Activated gamma-delta T cell (primary cell): Measurements from ENCODE around the gene KCNAB1.

Source experiments
- DNase-seq: peaks from one replicate; lab custom pipeline; 2025; lab: John Stamatoyannopoulos, UW

KCNAB1 gene

DNA sequence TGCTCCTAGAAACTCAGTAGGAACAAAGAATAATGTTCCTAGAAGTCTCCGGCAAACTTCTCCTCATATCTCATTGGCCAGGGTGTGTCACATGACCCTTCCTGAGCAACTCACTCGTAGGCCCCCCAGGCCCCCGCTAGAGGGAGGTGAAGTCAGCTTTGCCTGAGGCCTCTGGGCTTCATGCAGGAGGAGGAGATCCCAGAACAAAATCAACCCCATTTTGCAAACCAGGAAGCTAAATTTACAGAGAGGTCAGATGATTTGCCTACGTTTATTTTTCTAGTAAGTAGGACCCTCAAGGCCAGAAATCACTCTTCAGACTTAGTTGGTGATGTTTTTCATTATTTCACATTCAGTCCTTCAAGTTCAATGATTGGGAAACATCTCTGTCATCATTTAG is 335.5 kb downstream of the KCNAB1 start:
- no peak for DNase-seq

DNA sequence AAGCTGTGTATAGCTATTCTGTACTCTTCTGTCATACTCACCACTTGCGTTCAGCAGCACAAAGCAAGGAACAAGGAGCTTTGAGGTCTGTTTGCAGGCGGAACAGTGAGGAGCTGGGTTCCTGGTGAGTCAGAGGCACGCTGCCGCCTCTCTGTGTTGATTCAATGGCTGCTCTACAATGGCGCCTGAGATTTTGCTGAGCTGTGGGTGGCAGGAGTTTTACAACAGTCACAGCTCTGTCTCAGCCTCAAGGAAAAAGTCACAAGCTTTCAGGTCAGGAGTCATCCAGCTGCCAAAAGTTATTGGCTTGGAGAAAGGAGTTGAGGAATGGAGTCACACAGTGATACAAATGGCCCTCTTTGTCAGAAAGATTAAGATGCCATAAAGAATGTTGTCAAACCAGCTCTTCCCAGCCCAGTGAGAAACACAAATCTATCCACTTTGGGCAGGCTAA is 336.4 kb downstream of the KCNAB1 start:
- DNase-seq: no peak

DNA sequence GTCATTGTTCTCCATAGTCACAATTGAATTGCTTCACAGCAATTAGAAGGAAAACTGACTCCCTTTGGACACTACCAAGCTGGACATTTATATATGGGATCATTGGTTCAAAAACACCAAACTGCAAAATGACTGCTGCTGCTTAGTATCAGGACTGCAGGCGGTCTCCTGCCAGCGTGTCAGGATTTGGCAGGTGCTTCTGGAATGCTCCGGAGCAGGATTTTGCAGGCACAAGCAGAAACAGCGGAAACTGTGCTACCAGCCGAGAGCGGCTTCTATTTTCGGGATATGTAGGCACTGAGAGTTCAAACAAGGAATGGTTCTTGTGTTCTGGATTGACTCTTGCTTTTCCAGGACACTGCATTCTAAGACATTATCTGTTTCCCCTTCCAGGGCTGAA is 339.1 kb downstream of the KCNAB1 start:
- no peak for DNase-seq

DNA sequence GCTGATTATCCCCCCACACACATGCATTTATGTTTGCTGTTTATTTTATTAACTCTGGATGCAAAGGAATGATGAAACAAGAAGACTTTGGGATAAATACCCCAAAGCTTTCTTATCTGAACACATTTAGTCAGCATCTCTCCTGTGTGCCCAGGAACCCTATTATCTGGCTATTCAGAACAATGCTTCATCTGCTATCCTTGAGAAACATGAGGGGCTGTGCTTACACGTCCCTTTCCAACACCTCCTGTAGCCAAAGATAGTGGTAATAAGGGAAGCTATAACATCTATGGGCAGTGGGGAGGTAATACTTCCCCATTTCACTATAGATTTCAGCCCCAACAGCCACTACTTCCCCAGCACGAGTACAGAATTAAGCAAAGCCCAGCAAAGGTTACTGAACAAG is 339.8 kb downstream of the KCNAB1 start:
- no peak for DNase-seq

DNA sequence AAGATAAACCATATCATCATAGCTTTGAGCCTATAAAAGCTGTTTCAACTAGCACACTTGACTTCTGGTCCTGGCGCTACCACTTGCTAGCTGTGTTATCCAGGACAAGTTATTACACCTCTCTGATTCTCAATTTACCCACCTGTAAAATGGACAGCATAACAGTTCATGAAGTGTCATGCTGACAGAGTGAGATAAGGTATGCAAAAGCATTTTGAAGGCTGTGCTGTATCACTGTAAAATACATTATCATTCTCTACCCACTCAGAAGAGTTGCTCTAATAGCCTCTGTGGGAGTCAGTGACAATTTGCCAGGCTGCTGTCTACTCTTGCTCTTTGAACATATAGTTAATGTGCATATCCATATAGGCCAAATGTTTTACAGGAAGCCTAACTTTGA is 341.5 kb downstream of the KCNAB1 start:
- DNase-seq: no peak

DNA sequence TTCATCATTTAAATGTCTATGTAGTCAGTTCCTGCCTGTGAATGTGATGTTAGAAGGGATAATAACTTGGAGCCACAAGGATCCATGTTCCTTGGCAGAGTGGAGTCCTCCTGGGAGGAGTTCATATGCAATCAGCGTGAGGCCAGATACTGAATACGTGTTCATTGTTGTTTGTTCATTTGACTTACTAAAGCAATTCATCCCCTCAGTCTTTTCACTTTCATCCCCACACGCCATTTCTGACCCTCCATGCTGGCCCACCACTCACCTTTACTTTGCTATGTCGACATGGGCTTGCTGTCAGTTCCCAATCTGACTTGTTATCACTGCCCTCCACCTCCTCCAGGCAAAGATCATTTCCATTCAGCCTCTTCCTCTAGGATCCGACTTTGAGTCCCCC is 342.7 kb downstream of the KCNAB1 start:
- DNase-seq: no peak

DNA sequence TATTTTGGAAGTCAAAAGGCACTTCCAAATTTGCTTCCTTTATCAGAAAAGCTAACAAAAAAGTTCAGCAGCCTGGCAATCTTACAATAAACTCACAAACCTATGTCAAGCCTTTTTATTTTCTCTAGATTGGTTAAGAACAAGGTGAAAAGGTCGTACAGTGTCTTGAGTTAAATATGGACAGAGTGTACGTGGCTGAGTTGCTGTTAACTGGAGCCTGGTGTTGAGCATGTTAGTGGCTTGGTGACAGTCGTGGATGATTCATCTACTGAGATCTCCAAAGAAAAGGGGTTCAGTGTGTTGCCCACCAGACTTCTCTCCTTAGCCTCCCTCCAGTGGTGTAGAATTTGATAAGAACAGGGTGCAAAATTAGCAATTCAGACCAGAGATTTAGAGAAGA is 344.8 kb downstream of the KCNAB1 start:
- DNase-seq: no peak

DNA sequence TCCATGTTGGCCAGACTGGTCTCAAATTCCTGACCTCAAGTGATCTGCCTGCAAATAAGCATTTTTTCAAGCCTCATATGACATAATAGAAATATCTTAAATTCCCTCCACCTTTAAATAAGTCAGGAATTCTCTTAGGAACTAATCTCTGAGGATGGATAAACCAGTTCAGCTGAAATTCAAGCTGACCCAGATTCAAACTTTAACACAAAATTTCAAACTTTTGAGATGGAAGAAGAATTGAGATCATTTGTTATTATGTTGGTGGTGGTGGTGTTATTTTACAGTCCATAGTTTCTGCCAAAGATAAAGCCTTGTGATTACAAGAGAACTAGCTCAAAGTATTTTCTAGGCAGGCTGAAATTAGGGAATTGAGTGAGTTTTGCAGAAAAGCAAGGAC is 349.1 kb downstream of the KCNAB1 start:
- DNase-seq: no peak

DNA sequence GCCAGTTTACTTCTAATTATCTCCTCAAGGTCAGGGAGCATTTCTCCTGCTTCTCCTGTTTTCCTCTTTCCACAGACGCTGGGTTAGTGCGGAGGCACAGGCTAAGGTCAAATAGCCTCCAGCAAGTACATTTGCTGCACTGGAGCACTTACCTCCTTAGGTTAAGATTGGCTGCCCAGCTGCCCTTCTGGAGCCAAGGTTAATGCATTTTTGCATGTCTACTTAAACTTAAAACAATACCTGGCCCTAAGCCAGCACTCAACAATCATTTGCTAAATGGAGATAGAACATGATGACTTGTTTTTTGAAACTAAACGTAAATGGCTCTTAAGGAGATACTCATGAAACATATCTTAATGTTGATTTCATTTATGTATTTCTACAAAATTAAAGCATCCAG is 351.1 kb downstream of the KCNAB1 start:
- no peak for DNase-seq

DNA sequence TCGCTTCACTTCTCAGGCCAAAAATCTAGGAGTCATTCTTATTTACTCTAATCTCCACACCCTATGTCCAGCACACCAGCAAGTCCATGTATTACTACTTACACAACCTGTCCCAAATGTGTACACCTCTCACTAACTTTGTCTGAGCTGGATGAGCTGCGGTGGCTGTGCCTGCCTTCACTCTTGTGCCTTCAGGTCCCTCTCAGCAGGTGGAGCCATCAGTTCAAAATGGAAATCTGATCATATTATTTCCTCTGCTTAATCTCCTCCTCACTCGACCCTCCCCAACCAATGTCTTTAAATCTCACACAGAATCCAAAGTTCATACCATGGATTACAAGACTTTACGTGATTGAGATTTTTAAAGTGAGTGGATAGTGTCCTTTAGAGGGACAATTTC is 351.8 kb downstream of the KCNAB1 start:
- DNase-seq: no peak

DNA sequence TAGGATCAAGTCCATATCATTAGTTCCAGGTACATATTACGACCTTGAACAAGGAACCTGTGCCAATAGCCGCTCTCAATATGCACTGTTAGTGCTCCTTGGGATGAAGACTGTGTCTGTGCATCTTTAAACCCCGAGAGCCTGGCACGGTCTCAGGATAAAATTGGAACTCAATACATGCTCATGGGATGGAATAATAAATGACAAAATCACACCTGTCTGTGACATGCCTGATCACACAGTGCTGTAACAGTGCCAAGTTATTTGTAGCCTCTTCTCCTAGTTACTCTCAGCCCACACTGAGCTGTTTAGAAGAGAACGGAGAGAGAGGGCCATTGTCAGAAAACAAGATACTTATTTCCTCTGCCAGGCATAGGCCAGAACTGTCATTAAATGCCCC is 352.3 kb downstream of the KCNAB1 start:
- no peak for DNase-seq

DNA sequence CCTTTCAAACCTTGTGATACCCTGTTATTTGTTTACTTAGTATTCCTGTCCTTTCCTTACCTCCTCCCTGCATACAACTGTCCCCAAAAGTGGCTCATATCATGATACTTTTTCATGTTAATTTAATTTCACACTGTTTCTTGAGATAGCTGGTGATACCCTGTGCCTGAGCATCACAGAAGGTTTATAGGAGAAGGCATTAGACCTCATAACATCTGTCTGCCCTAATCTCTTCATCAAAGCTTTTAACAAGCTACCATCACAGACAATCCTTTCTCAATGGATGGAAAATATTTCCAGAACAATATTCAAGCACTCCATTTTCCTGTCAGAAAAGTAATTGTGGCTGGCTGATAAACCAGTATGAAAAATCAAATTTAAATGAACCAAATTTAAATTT is 353.0 kb downstream of the KCNAB1 start:
- DNase-seq: no peak

DNA sequence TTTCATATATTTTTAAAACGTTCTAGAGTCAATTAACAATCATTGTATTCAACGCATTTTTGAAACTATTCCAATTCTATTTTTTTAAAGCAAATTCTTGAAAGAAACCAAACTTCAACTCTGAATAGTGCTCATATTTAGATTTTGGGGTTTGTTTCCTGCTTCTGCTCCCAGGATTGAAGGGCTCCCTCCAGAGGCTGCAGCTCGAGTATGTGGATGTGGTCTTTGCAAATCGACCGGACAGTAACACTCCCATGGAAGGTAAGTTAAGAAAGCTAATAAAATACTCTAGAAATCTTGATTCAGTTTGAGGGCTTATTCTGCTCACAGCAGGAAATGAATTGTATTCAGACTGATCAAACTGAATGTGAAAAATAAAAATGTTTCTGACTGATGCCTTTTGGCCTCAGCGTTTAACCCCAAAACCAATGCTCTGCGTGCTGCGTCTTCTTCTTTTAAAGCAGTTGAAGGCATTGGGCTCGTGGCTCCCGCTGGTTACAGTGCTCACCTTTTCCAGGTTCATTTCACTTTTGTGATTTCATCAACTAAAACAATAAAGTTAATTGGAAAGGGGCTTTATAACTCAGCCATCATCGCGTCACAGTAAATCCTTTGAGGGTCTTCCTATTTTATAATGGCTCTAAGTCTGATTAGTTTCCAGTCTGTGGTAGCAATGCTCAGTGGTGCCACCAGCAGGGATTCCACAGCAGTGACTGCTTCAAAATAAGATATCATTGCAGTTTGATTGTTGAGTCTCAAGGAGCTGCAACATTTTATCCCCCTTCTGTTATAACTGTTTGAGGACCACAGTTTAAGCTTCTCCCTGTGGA is 354.4 kb downstream of the KCNAB1 start:
- no peak for DNase-seq

DNA sequence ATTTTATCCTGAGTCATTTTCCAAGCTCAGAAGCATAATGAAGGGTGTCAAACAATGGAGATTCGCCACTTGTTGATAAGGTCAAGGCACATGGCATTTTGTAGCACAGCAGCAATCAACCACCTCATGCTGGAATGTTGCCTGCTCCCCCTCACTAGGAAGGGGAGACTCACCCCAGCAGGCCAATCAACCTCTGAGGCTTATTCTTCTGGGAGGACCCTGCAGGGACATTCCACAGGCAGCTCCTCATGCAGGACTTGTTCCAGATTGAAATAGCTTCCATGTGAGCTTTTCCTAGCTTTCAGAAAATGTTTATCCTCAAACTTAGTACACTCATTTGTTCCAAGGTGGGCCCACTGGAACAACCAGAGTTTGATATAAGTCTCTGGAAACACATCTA is 356.9 kb downstream of the KCNAB1 start:
- DNase-seq: no peak

DNA sequence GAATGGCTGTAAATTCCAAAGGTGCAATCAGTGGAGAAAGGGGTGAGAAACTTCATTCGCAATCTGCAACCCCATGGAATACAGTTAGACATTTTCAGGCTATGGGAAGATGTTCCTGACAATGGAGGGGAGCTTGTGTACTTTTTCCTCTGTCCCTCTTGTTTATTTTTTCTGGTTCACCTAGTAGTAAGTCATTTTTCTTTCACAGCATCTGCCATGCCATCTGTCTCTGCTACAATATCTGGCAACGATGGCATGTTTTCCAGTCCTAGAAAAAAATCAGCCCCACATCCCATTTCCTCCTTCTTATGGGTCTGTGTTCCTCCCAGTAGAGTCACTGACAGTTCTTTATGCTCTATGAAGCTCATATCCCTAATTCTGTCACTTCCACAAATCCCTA is 358.5 kb downstream of the KCNAB1 start:
- no peak for DNase-seq

DNA sequence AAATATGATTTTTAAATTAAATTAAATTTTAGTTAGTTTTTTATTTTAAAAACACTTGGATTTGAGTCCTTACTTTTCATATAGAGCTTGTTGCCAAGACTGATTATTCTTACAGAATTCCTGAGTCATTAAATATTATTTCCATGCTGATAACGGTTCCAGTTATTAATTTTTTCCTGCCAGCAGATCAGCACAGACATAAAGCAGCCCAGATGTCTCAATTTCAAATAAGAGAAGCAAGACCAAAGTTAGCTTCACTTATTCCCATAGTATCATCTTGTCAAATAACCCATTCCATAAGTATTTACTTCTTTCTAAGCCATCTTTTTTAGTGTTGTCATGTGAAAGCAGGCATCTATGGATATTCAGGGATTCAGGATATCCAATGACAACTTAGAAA is 359.2 kb downstream of the KCNAB1 start:
- no peak for DNase-seq

DNA sequence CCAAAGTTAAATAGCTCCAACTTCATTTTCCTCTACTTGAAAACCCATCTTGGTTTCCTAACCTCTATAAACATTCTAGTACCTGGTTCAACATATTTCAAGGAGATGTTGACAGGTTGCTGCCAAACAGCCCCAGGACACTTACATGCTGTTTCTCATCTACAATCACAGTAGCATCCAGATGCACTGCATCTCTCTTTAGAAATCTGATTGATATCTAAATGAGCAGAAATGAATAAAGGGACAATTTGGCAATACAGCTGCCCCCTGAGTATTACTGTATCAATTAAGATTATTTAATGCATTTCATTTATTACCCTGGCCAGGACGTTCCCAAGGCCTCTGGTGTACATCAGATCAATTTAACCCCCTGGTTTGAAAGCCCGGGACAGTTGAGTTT is 360.6 kb downstream of the KCNAB1 start:
- no peak for DNase-seq

DNA sequence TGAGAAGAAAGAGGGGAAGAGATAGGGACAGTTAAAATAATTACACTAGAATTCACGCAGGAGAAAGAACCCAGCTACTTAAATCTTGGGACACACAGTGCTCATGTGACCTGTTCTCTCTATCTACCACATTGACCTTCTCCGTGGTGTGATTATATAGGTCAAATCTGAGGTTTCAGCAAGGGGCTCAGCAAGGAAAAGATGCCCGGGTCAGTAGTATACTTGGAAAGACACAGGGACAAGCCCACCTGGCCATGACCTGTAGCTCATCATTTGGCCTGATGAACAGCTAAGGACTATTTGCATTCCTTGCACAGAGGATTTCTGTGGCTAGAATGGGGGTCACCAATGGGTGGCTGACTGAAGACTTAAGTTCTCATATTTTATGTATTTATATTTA is 362.6 kb downstream of the KCNAB1 start:
- no peak for DNase-seq

DNA sequence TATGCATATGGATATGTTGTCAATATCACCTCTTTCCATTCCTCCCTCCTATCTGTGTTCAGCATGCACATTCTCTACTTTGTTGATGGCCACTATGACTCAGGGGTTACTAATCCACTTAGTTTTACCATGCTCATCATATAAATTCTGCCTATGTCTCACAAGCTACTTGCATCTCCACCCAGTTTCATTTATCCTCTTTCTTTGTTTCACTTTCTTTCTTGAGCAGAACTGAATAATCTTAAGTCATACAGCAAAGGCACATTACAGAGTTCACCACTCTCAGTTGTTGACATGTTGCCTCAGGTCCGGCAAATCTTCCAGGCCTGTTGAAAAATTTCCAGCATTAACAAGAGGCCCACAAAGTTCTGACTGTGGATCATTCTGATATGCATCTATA is 363.0 kb downstream of the KCNAB1 start:
- no peak for DNase-seq

DNA sequence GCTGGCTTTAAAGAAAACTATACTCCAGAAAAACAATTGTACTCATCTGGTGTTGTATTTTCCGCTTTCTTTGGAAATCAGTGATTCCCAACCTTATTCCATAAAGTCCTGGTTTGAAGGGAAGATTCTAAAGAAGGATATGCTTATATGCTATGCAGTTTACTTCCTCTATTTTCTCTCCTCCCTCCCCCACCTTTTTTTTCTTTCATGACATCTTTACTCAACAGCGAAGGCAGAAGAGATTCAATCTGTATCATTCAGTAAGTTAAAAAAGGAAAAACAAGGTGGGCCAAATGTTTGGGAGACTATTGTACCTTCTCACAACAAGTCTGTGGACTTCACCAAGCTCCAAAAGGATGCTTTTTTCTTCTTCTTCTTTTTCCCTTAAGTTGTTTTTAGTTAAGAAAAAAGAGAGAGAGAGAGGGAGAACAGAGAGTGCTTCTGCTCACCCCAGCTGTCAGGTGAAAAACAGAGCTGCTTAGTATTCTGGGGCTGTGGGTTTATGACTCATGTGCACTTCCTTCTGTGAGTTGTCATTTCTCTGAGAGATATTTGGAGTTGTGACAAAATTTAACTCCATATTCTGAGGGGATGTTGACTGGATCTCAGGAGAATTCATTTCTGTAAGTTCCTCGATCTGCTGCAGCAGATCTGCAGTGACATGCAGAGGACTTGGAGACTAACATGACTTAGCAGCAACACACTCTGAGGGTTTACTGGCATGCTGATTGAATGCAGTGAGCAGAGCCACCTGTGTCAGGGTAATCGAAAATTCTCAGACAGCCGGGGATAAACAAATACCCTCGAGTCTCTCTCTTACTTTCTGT is 363.8 kb downstream of the KCNAB1 start:
- no peak for DNase-seq

DNA sequence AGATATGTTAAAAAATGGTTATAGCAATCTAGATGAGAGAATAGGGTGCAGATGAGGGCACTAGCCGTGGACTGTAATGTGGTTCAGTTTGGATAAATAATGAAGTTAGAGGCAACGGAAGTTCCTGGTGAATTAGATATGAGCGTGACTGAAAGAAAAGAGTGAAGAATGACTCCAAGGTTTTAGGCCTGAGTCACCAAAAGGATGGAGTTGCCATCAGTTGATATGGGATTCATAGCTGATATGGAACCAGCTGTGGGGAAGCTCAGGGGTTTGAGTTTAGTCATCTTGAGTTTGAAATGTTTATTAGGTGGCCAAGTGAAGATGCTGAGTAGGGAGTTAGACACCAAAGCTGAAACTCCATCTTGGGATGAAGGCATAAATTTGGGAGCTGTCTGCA is 368.4 kb downstream of the KCNAB1 start:
- DNase-seq: no peak

DNA sequence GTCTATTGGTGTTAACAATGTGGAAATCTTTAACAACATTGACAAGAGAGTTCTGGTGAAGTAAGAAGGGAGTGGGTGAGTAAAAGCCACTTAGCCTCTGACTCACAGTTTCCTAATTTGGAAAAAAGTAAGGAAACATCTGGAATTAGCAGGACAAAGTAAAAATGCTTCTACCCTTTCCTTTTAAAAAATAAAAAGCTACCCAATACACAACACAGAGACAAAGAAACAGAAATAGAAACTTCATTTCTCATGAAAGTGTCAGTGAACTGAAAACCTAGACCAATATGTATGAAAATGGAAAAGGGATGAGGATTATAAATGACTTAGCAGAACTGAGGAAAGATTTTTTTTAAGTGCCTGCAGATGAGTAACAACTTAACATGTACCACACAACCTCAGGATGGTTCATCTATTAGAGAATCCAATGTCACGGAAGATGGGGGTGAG is 369.1 kb downstream of the KCNAB1 start:
- no peak for DNase-seq

DNA sequence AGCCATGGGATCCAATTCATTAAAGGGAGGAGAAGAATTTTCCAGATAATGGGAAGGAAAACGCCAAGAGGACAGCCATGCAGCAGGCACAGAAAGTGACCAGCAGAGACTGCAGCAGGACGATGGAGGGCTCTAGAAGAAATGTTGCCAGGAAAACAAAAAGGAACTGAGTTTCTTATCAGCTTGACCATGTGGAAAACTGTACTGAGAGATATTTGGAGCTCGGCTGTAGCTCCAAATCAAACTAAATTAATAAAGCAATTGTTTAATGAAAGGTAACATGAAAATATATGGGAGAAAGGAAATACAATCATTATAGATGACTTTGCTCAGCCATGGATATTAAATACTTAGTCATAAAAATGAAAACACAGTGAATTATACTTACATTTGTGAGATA is 370.8 kb downstream of the KCNAB1 start:
- DNase-seq: no peak
